DOHH2 (cell line): ENCODE measurements around the gene MCEE.
"Not testable (repeated sequence)": the region's sequence is repeated elsewhere in the genome, so short reads cannot be mapped to it uniquely, and the experiment has no call there.

Experiments used
- H3F3A ChIP-seq: fragments of 200-600 bp; sonication (generic), shearing (Covaris generic); 2 replicates; pipeline ENCODE4 v1.6.0; 2016; ENCODE audit warnings: antibody characterized with exemption, mild to moderate bottlenecking; ENCODE audit not compliant: control insufficient read depth, insufficient read depth
- H3K27ac ChIP-seq: fragments of 200-600 bp; sonication (generic); 2 replicates; pipeline ENCODE4 v1.5.1; 2014; ENCODE audit warnings: low read depth, mild to moderate bottlenecking, low read length, moderate library complexity
- H3K27me3 ChIP-seq: fragments of 200-600 bp; sonication (generic); 2 replicates; pipeline ENCODE4 v1.6.1; 2014; ENCODE audit warnings: mild to moderate bottlenecking, low read length, mixed read lengths; ENCODE audit not compliant: control insufficient read depth
- H3K36me3 ChIP-seq: fragments of 200-600 bp; sonication (generic); 2 replicates; pipeline ENCODE4 v1.6.1; 2014; ENCODE audit warnings: mild to moderate bottlenecking, low read length, moderate library complexity, mixed read lengths; ENCODE audit not compliant: control insufficient read depth
- H3K4me1 ChIP-seq: fragments of 200-600 bp; sonication (generic); 2 replicates; pipeline ENCODE4 v1.6.1; 2014; ENCODE audit warnings: mild to moderate bottlenecking, low read length, mixed read lengths; ENCODE audit not compliant: control insufficient read depth
- H3K4me2 ChIP-seq: fragments of 200-600 bp; sonication (generic); 2 replicates; pipeline ENCODE4 v1.6.0; 2014; ENCODE audit warnings: mild to moderate bottlenecking, low read length, moderate library complexity
- H3K4me3 ChIP-seq: fragments of 200-600 bp; sonication (generic); 2 replicates; pipeline ENCODE4 v1.5.1; 2014; ENCODE audit warnings: mild to moderate bottlenecking, low read length, mixed read lengths
- H3K79me2 ChIP-seq: fragments of 200-600 bp; sonication (generic); 2 replicates; pipeline ENCODE4 v1.6.1; 2014; ENCODE audit warnings: mild to moderate bottlenecking, low read length, mixed read lengths; ENCODE audit not compliant: control insufficient read depth
- H3K9me2 ChIP-seq: fragments of 200-600 bp; sonication (generic); replicated peaks from 2 replicates; pipeline ENCODE4 v1.6.1; 2014; ENCODE audit warnings: mild to moderate bottlenecking, low read length, mixed read lengths; ENCODE audit not compliant: control insufficient read depth
- H3K9me3 ChIP-seq: fragments of 200-600 bp; sonication (generic); 2 replicates; pipeline ENCODE4 v1.6.1; 2014; ENCODE audit warnings: antibody characterized with exemption, low read length, mixed read lengths; ENCODE audit not compliant: control insufficient read depth, insufficient read depth
- H4K20me1 ChIP-seq: fragments of 200-600 bp; sonication (generic); 2 replicates; pipeline ENCODE4 v1.6.0; 2014; ENCODE audit warnings: low read depth, mild to moderate bottlenecking, antibody characterized with exemption, low read length, moderate library complexity; ENCODE audit not compliant: control insufficient read depth, insufficient read depth
- CTCF ChIP-seq: fragments of 200-600 bp; sonication (generic); IDR thresholded peaks from one replicate; pipeline ENCODE4 v1.5.1; 2014; ENCODE audit warnings: antibody characterized with exemption, mild to moderate bottlenecking, low read depth, low read length; ENCODE audit not compliant: poor library complexity, severe bottlenecking
- EZH2phosphoT487 ChIP-seq: fragments of 200-600 bp; sonication (generic); IDR thresholded peaks from 2 replicates; pipeline ENCODE4 v1.6.1; 2017; ENCODE audit warnings: borderline replicate concordance, mild to moderate bottlenecking, antibody characterized with exemption, low read length, moderate library complexity, mixed read lengths

Gene MCEE

GRCh38 chr2:71108091-71108490 lies 21.9 kb downstream of the MCEE start:
- H3K4me2 ChIP-seq: no peak overlapping the region
- H3K27ac ChIP-seq: no peak overlapping the region
- no peaks in the 10 kb centered on the region for H4K20me1 ChIP-seq
- no peaks in the 10 kb centered on the region for H3K9me3 ChIP-seq
- H3K27me3 ChIP-seq: no peaks in the 10 kb centered on the region
- H3K9me2 ChIP-seq: no peaks in the 10 kb centered on the region
- H3K4me3 ChIP-seq: no peak overlapping the region
- TF ChIP-seq CTCF (no peak), EZH2phosphoT487 (no peak)
- no peaks in the 10 kb centered on the region for H3K79me2 ChIP-seq
- 0 out of 2 replicates have a peak, but pooled peaks cover 5% of the 10 kb centered on the region for H3K4me1 ChIP-seq
- peaks cover 10% of the 10 kb centered on the region; the same call in 1 of the 2 replicates for H3F3A ChIP-seq
- H3K36me3 ChIP-seq: peaks cover 10% of the 10 kb centered on the region

- not testable (repeated sequence) for H3K4me3 ChIP-seq, H3K4me1 ChIP-seq, H3K9me3 ChIP-seq, H4K20me1 ChIP-seq, H3K9me2 ChIP-seq, H3K27ac ChIP-seq, H3K27me3 ChIP-seq, H3K4me2 ChIP-seq, H3K79me2 ChIP-seq
- Histone ChIP-seq H3F3A (peaks cover 10% of the 10 kb centered on the region; the same call in 1 of the 2 replicates), H3K36me3 (peaks cover 10% of the 10 kb centered on the region)
Measured at GRCh38 chr2:71106463-71106862, 23.6 kb downstream of the MCEE start.

GRCh38 chr2:71103809-71104208 lies 26.2 kb downstream of the MCEE start:
- H3K27ac ChIP-seq: no peak overlapping the region
- TF ChIP-seq CTCF (no peak), EZH2phosphoT487 (no peak)

GRCh38 chr2:71102981-71103681 lies 26.9 kb downstream of the MCEE start:
- H3K9me2 ChIP-seq: no peaks in the 10 kb centered on the region
- H3K27ac ChIP-seq: no peak overlapping the region
- H3K4me1 ChIP-seq: 0 out of 2 replicates have a peak, but pooled peaks cover 5% of the 10 kb centered on the region
- no peak for TF ChIP-seq EZH2phosphoT487
- TF ChIP-seq CTCF: no peak
- H3K9me3 ChIP-seq: no peaks in the 10 kb centered on the region
- H3K4me2 ChIP-seq: no peak overlapping the region
- no peaks in the 10 kb centered on the region for H4K20me1 ChIP-seq
- no peaks in the 10 kb centered on the region for H3K79me2 ChIP-seq
- H3K27me3 ChIP-seq: no peaks in the 10 kb centered on the region
- peaks cover under 1% of the 10 kb centered on the region; the same call in 1 of the 2 replicates for H3K36me3 ChIP-seq
- no peak overlapping the region for H3K4me3 ChIP-seq
- H3F3A ChIP-seq: peaks cover 6% of the 10 kb centered on the region; the same call in 1 of the 2 replicates

More at GRCh38 chr2:71103809-71104208, 26.2 kb downstream of the MCEE start:
- no peaks in the 10 kb centered on the region for H3K9me3 ChIP-seq
- H3K27me3 ChIP-seq: no peaks in the 10 kb centered on the region
- H3F3A ChIP-seq: peaks cover 10% of the 10 kb centered on the region; the same call in 1 of the 2 replicates
- H3K4me1 ChIP-seq: 0 out of 2 replicates have a peak, but pooled peaks cover 5% of the 10 kb centered on the region
- H3K4me3 ChIP-seq: no peak overlapping the region
- no peak overlapping the region for H3K4me2 ChIP-seq
- H3K9me2 ChIP-seq: no peaks in the 10 kb centered on the region
- peaks cover 6% of the 10 kb centered on the region for H3K36me3 ChIP-seq
- no peaks in the 10 kb centered on the region for H3K79me2 ChIP-seq
- no peaks in the 10 kb centered on the region for H4K20me1 ChIP-seq
